Measurements from ENCODE around the gene PDE4DIP. TPM values are rescaled to one million over a fixed set of nuclear protein-coding genes. Genes with fewer than 3 reads are reported as not detected.
"Not testable (repeated sequence)": the region's sequence is repeated elsewhere in the genome, so short reads cannot be mapped to it uniquely, and the experiment has no call there.

Gene PDE4DIP
- polyA plus RNA-seq, 1 experiment: 95.8 TPM

DNA sequence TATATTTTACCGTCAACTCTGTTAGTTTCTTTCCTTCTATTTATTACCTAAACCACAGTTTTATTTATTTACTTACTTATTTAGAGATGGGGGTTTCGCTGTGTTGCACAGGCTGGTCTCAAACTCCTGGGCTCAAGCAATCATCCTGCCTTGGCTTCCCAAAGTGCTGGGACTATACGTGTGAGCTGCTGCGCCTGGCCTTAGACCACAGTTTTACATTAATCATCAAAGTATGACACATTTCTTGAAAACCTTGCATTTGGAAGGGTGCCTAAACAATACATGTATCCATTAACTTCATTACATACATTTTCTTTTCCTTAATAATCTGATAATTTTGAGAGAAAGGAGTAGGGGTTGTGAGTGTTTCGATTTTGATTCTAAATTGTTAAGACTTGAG, 124.9 kb downstream of the PDE4DIP start:
- H3K4me3 ChIP-seq (ENCODE audit: low read depth, low read length); DNase-seq (ENCODE audit: low read depth, low spot score); CTCF ChIA-PET; H3K27me3 ChIP-seq (ENCODE audit: control insufficient read depth, insufficient read depth, low read length); H3K9me3 ChIP-seq (ENCODE audit: control insufficient read depth, insufficient read depth, low read length); H3K27ac ChIP-seq (ENCODE audit: low read depth, low read length); POLR2A ChIA-PET: not testable (repeated sequence)

GRCh38 chr1:148975453-148975852, 131.2 kb downstream of the PDE4DIP start:
- POLR2A ChIA-PET; H3K9me3 ChIP-seq (ENCODE audit: control insufficient read depth, insufficient read depth, low read length); H3K4me3 ChIP-seq (ENCODE audit: low read depth, low read length); CTCF ChIA-PET; DNase-seq (ENCODE audit: low read depth, low spot score); H3K27me3 ChIP-seq (ENCODE audit: control insufficient read depth, insufficient read depth, low read length): not testable (repeated sequence)
- H3K27ac ChIP-seq (ENCODE audit: low read depth, low read length): peak overlapping the region; percentile 39

DNA sequence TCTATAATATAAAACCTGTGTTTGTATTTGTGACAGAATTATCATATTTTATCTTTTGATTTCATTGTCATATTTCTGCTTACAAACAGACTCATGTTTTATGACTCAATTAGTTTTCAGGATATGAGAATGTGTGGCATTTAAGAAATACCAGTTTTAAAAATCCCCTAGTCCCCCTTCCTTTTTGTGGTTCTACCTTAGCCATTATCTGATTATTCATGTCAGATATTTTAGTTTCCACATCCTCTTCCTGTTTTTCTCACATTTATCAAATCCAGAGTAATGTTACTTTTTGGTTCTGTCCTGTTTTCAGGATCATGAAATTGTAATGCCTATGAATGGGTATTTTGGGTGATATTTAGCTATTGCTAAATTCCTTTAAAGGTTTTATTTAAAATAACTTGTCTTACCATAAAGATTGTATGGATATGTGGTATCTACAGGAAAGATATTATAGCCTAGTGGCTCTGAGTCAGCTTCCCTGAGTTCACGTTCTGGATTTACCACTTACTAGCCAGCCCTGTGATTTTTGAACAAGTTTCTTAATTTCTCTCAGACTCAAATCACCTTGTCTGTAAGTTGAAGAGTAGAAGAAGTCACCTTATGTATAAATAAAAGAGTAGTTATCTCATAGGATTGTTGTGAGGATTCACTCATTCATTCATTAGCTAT, 131.8 kb downstream of the PDE4DIP start:
- POLR2A ChIA-PET; H3K27me3 ChIP-seq (ENCODE audit: control insufficient read depth, insufficient read depth, low read length); H3K4me3 ChIP-seq (ENCODE audit: low read depth, low read length); H3K9me3 ChIP-seq (ENCODE audit: control insufficient read depth, insufficient read depth, low read length); H3K27ac ChIP-seq (ENCODE audit: low read depth, low read length); DNase-seq (ENCODE audit: low read depth, low spot score); CTCF ChIA-PET: not testable (repeated sequence)

DNA sequence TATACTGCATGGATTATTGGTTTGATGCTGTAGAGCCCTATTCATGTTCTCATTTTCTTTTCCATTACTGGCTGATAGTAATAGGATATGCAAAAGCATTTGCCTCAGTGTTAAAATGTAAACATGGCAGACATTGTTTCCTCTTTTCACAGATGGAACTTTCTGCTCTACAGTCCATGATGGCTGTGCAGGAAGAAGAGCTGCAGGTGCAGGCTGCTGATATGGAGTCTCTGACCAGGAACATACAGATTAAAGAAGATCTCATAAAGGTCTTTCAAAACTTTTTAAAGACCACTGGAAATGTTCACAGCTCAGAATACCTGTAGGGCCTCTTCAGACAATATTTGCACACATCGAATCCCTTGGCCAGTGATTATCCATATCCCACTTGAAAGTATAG, 133.6 kb downstream of the PDE4DIP start:
- H3K27me3 ChIP-seq (ENCODE audit: control insufficient read depth, insufficient read depth, low read length); H3K27ac ChIP-seq (ENCODE audit: low read depth, low read length); H3K4me3 ChIP-seq (ENCODE audit: low read depth, low read length); POLR2A ChIA-PET; DNase-seq (ENCODE audit: low read depth, low spot score); CTCF ChIA-PET; H3K9me3 ChIP-seq (ENCODE audit: control insufficient read depth, insufficient read depth, low read length): not testable (repeated sequence)

GRCh38 chr1:148989378-148989777, 145.2 kb downstream of the PDE4DIP start:
- DNase-seq (ENCODE audit: low read depth, low spot score); CTCF ChIA-PET; H3K4me3 ChIP-seq (ENCODE audit: low read depth, low read length); POLR2A ChIA-PET; H3K27ac ChIP-seq (ENCODE audit: low read depth, low read length); H3K27me3 ChIP-seq (ENCODE audit: control insufficient read depth, insufficient read depth, low read length); H3K9me3 ChIP-seq (ENCODE audit: control insufficient read depth, insufficient read depth, low read length): not testable (repeated sequence)

DNA sequence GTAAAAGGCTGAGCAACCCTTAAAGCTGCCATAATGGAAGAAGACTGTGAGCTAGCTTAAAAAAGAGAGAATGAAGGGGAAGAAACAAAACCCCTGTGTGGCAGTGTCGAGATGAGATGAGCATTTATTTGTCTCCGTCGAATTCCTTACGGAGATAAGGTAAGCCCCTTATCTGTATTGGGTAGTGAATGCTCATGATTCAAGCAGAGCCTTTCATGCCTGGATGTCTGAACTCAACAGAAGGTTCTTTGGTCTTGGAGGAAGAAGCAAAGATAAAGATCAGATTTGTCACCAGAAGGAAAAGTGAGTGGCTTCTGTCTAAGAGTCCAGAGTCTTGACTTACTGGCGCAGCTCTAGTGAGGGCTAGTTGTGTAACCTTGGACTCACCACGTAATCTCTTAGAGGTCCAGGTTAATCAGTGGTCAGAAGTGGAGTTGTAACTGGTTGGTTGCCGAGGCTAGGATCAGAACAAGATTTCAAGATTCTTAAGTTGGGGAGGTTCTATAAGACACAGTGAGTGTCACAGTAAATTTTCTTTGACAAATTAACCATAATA, 146.1 kb downstream of the PDE4DIP start:
- CTCF ChIA-PET; POLR2A ChIA-PET; H3K27me3 ChIP-seq (ENCODE audit: control insufficient read depth, insufficient read depth, low read length); H3K4me3 ChIP-seq (ENCODE audit: low read depth, low read length); DNase-seq (ENCODE audit: low read depth, low spot score); H3K27ac ChIP-seq (ENCODE audit: low read depth, low read length); H3K9me3 ChIP-seq (ENCODE audit: control insufficient read depth, insufficient read depth, low read length): not testable (repeated sequence)

- CTCF ChIA-PET; H3K27me3 ChIP-seq (ENCODE audit: control insufficient read depth, insufficient read depth, low read length); H3K27ac ChIP-seq (ENCODE audit: low read depth, low read length); POLR2A ChIA-PET; DNase-seq (ENCODE audit: low read depth, low spot score); H3K4me3 ChIP-seq (ENCODE audit: low read depth, low read length); H3K9me3 ChIP-seq (ENCODE audit: control insufficient read depth, insufficient read depth, low read length): not testable (repeated sequence)
These were observed 147.6 kb downstream of the PDE4DIP start for GRCh38 chr1:148991818-148992217.

GRCh38 chr1:148992364-148992763, 148.1 kb downstream of the PDE4DIP start:
- POLR2A ChIA-PET; H3K27ac ChIP-seq (ENCODE audit: low read depth, low read length); H3K27me3 ChIP-seq (ENCODE audit: control insufficient read depth, insufficient read depth, low read length); H3K4me3 ChIP-seq (ENCODE audit: low read depth, low read length); H3K9me3 ChIP-seq (ENCODE audit: control insufficient read depth, insufficient read depth, low read length); DNase-seq (ENCODE audit: low read depth, low spot score); CTCF ChIA-PET: not testable (repeated sequence)

- H3K27ac ChIP-seq (ENCODE audit: low read depth, low read length); H3K27me3 ChIP-seq (ENCODE audit: control insufficient read depth, insufficient read depth, low read length); POLR2A ChIA-PET; CTCF ChIA-PET; H3K9me3 ChIP-seq (ENCODE audit: control insufficient read depth, insufficient read depth, low read length); DNase-seq (ENCODE audit: low read depth, low spot score); H3K4me3 ChIP-seq (ENCODE audit: low read depth, low read length): not testable (repeated sequence)
These were observed 152.4 kb downstream of the PDE4DIP start for GRCh38 chr1:148996449-148997224.

DNA sequence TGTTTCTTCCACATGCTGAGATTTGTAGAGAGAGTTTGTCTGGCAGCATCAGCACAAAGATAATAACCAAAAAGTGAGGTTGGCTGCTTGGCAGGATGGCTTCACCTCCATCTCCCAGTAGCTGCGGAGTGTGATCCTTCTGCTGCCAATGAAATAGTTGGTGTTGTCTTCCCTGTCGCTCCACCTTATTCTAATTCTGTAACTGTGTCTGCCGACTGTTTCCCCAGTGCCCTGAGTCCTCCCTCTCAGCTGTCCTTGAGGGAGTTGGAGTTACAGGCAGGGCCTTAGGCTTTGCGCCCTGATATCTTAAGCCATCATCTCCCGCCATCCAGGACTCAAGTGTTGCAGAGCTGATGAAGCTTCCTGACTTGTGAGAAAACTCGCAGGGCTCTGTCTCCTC, 153.2 kb downstream of the PDE4DIP start:
- H3K27ac ChIP-seq (ENCODE audit: low read depth, low read length); POLR2A ChIA-PET; CTCF ChIA-PET; H3K4me3 ChIP-seq (ENCODE audit: low read depth, low read length); H3K27me3 ChIP-seq (ENCODE audit: control insufficient read depth, insufficient read depth, low read length); DNase-seq (ENCODE audit: low read depth, low spot score); H3K9me3 ChIP-seq (ENCODE audit: control insufficient read depth, insufficient read depth, low read length): not testable (repeated sequence)

GRCh38 chr1:149002664-149003063, 158.4 kb downstream of the PDE4DIP start:
- H3K9me3 ChIP-seq (ENCODE audit: control insufficient read depth, insufficient read depth, low read length); CTCF ChIA-PET; H3K27me3 ChIP-seq (ENCODE audit: control insufficient read depth, insufficient read depth, low read length); H3K27ac ChIP-seq (ENCODE audit: low read depth, low read length); H3K4me3 ChIP-seq (ENCODE audit: low read depth, low read length); POLR2A ChIA-PET; DNase-seq (ENCODE audit: low read depth, low spot score): not testable (repeated sequence)

GRCh38 chr1:149008326-149008725, 164.1 kb downstream of the PDE4DIP start:
- H3K9me3 ChIP-seq (ENCODE audit: control insufficient read depth, insufficient read depth, low read length); CTCF ChIA-PET; H3K27me3 ChIP-seq (ENCODE audit: control insufficient read depth, insufficient read depth, low read length); H3K27ac ChIP-seq (ENCODE audit: low read depth, low read length); DNase-seq (ENCODE audit: low read depth, low spot score); POLR2A ChIA-PET; H3K4me3 ChIP-seq (ENCODE audit: low read depth, low read length): not testable (repeated sequence)
